ENCODE measurements around the gene TERT. TPM values are rescaled to one million over a fixed set of nuclear protein-coding genes. Genes with fewer than 3 reads are reported as not detected.

The TERT gene
- polyA plus RNA-seq, 1 experiment, result not detected

GRCh38 chr5:1318659-1319251 is 23.9 kb upstream of the TERT start:
- Histone ChIP-seq H3K27me3 (ENCODE audit: control insufficient read depth, insufficient read depth, low read length) (no peaks in the 10 kb centered on the region), H3K27ac (ENCODE audit: low read depth, low read length) (no peak overlapping the region), H3K9me3 (ENCODE audit: control insufficient read depth, insufficient read depth, low read length) (no peaks in the 10 kb centered on the region; the same call in 1 of the 2 replicates), H3K4me3 (ENCODE audit: low read depth, low read length) (no peak overlapping the region)
- no peak for TF ChIP-seq CTCF (IDR thresholded peaks at IDR 0.05; ENCODE audit: low read depth, low read length)
- DNase-seq (ENCODE audit: low read depth, low spot score), result no peak
- POLR2A ChIA-PET, result interaction anchor here (0.6 kb wide), 1 partner anchor 164 kb away, joined by 5 read pairs; no protein-coding TSS in a partner anchor
- CTCF ChIA-PET, result no interaction called here

- POLR2A ChIA-PET, result no interaction called here
These were observed 23.2 kb upstream of the TERT start for GRCh38 chr5:1317921-1318565.

GRCh38 chr5:1316588-1317340 is 21.9 kb upstream of the TERT start:
- no peaks in the 10 kb centered on the region for H3K27me3 ChIP-seq (ENCODE audit: control insufficient read depth, insufficient read depth, low read length)
- POLR2A ChIA-PET, result no interaction called here
- no peak for DNase-seq (ENCODE audit: low read depth, low spot score)
- H3K9me3 ChIP-seq (ENCODE audit: control insufficient read depth, insufficient read depth, low read length), result no peaks in the 10 kb centered on the region; the same call in 1 of the 2 replicates
- H3K27ac ChIP-seq (ENCODE audit: low read depth, low read length), result no peak overlapping the region
- no peak for TF ChIP-seq CTCF (IDR thresholded peaks at IDR 0.05; ENCODE audit: low read depth, low read length)
- CTCF ChIA-PET, result interaction anchor here (1.2 kb wide), 1 partner anchor 328 kb away, joined by 5 read pairs; no protein-coding TSS in a partner anchor
- no peak overlapping the region for H3K4me3 ChIP-seq (ENCODE audit: low read depth, low read length)

More at GRCh38 chr5:1317921-1318565, 23.2 kb upstream of the TERT start:
- Histone ChIP-seq H3K27ac (ENCODE audit: low read depth, low read length) (no peak overlapping the region), H3K27me3 (ENCODE audit: control insufficient read depth, insufficient read depth, low read length) (no peaks in the 10 kb centered on the region), H3K9me3 (ENCODE audit: control insufficient read depth, insufficient read depth, low read length) (no peaks in the 10 kb centered on the region; the same call in 1 of the 2 replicates), H3K4me3 (ENCODE audit: low read depth, low read length) (no peak overlapping the region)
- CTCF ChIA-PET, result interaction anchor here (0.6 to 1.2 kb wide), 2 partner anchors 151 to 327 kb away, joined by 5 to 6 read pairs; no protein-coding TSS in a partner anchor
- no peak for TF ChIP-seq CTCF (IDR thresholded peaks at IDR 0.05; ENCODE audit: low read depth, low read length)
- DNase-seq (ENCODE audit: low read depth, low spot score), result no peak

GRCh38 chr5:1315709-1316587 is 21.1 kb upstream of the TERT start:
- Histone ChIP-seq H3K9me3 (ENCODE audit: control insufficient read depth, insufficient read depth, low read length) (peaks cover 6% of the 10 kb centered on the region), H3K27ac (ENCODE audit: low read depth, low read length) (no peak overlapping the region), H3K27me3 (ENCODE audit: control insufficient read depth, insufficient read depth, low read length) (no peaks in the 10 kb centered on the region), H3K4me3 (ENCODE audit: low read depth, low read length) (no peak overlapping the region)
- no peak for TF ChIP-seq CTCF (IDR thresholded peaks at IDR 0.05; ENCODE audit: low read depth, low read length)
- DNase-seq (ENCODE audit: low read depth, low spot score), result no peak
- ChIA-PET CTCF (no interaction called here), POLR2A (no interaction called here)
